ENCODE measurements around the gene PRR13. TPM values are rescaled to one million over a fixed set of nuclear protein-coding genes. Genes with fewer than 3 reads are reported as not detected.
A peak's percentile ranks its signal among the peaks of the same experiment; 100 is the strongest.
"Not testable (repeated sequence)": the region's sequence is repeated elsewhere in the genome, so short reads cannot be mapped to it uniquely, and the experiment has no call there.

The PRR13 gene
- total RNA-seq, 1 donor from 2014 or later, result 67.2 TPM

DNA sequence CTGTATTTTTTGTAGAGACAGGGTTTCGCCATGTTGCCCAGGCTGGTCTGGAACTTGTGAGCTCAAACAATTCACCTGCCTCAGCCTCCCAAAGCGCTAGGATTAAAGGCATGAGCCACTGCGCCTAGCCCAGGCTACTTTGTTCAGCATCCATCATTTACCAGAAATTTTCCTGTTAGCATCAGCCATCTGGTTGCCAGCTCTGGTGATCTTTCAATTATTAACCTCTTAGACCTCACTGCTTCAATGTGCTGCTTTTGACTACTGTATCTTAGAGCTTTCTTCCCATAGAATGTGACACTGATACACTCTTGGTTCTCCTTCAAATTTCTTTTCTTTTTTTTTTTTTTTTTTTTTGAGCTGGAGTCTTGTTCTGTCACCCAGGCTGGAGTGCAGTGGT lies 23.3 kb upstream of the PRR13 start:
- Mint-ChIP-seq H3K4me1 (peaks cover 45% of the 10 kb centered on the region), H3K9me3 (no peaks in the 10 kb centered on the region), H3K36me3 (peaks cover 6% of the 10 kb centered on the region), H3K27me3 (ENCODE audit: insufficient read depth, low read depth) (peaks cover 8% of the 10 kb centered on the region), H3K4me3 (no peak overlapping the region), H3K27ac (no peak overlapping the region)
- Histone ChIP-seq H3F3A (ENCODE audit: low read depth) (peaks cover 39% of the 10 kb centered on the region), H3K9me3 (ENCODE audit: low read depth) (no peaks in the 10 kb centered on the region), H4K20me1 (ENCODE audit: low read depth) (peaks cover 14% of the 10 kb centered on the region), H3K9ac (no peak overlapping the region), H3K27ac (no peak overlapping the region), H3K79me2 (ENCODE audit: low read depth) (no peaks in the 10 kb centered on the region), H3K27me3 (no peaks in the 10 kb centered on the region), H2AFZ (replicated peaks) (no peak overlapping the region), H3K4me2 (no peak overlapping the region), H3K4me1 (peaks cover 35% of the 10 kb centered on the region), H3K36me3 (no peaks in the 10 kb centered on the region), H3K4me3 (no peak overlapping the region)
- TF ChIP-seq EZH2 (IDR thresholded peaks at IDR 0.05), result no peak
- TF ChIP-seq, protein P1, sequence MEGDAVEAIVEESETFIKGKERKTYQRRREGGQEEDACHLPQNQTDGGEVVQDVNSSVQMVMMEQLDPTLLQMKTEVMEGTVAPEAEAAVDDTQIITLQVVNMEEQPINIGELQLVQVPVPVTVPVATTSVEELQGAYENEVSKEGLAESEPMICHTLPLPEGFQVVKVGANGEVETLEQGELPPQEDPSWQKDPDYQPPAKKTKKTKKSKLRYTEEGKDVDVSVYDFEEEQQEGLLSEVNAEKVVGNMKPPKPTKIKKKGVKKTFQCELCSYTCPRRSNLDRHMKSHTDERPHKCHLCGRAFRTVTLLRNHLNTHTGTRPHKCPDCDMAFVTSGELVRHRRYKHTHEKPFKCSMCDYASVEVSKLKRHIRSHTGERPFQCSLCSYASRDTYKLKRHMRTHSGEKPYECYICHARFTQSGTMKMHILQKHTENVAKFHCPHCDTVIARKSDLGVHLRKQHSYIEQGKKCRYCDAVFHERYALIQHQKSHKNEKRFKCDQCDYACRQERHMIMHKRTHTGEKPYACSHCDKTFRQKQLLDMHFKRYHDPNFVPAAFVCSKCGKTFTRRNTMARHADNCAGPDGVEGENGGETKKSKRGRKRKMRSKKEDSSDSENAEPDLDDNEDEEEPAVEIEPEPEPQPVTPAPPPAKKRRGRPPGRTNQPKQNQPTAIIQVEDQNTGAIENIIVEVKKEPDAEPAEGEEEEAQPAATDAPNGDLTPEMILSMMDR (IDR thresholded peaks at IDR 0.05), result no peak
- no peak for TF ChIP-seq EZH2phosphoT487 (IDR thresholded peaks at IDR 0.05)
- no peak for DNase-seq (ENCODE audit: low spot score)

DNA sequence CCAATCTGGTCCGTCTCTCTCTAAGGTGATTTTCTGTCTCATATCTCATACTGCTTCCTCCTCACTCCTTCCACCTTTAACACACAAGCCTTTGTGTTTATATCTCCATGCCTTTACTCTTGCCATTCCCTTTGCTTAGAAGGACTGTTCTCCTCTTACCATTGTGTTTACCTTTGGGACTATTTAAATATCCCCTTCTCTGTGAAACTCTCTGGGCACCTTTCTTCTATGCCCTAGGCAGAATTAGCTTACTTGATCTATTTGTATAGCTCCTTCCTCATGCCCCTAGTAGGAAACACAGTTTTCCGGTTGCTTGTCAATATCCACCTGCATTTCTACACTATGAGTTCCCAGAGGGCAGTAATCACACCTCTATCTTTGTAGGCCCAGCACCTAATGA lies 21.8 kb upstream of the PRR13 start:
- H3K27ac ChIP-seq, result no peak overlapping the region
- H3K9me3 ChIP-seq (ENCODE audit: low read depth), result no peaks in the 10 kb centered on the region
- peaks cover 10% of the 10 kb centered on the region for H3K27me3 Mint-ChIP-seq (ENCODE audit: insufficient read depth, low read depth)
- H3K4me1 Mint-ChIP-seq, result peaks cover 46% of the 10 kb centered on the region
- H2AFZ ChIP-seq (replicated peaks), result no peak overlapping the region
- H3K4me3 ChIP-seq, result no peak overlapping the region
- H3K9ac ChIP-seq, result no peak overlapping the region
- H3K79me2 ChIP-seq (ENCODE audit: low read depth), result no peaks in the 10 kb centered on the region
- H3K4me1 ChIP-seq, result peaks cover 34% of the 10 kb centered on the region
- no peaks in the 10 kb centered on the region for H3K9me3 Mint-ChIP-seq
- no peak overlapping the region for H3K4me2 ChIP-seq
- no peaks in the 10 kb centered on the region for H3K36me3 Mint-ChIP-seq
- TF ChIP-seq EZH2phosphoT487 (IDR thresholded peaks at IDR 0.05) (no peak), EZH2 (IDR thresholded peaks at IDR 0.05) (no peak)
- TF ChIP-seq, protein P1 (IDR thresholded peaks at IDR 0.05), result no peak
- no peak for DNase-seq (ENCODE audit: low spot score)
- H3K36me3 ChIP-seq, result no peaks in the 10 kb centered on the region
- no peak overlapping the region for H3K4me3 Mint-ChIP-seq
- peaks cover 24% of the 10 kb centered on the region for H3F3A ChIP-seq (ENCODE audit: low read depth)
- no peaks in the 10 kb centered on the region for H3K27me3 ChIP-seq
- H3K27ac Mint-ChIP-seq, result no peak overlapping the region
- H4K20me1 ChIP-seq (ENCODE audit: low read depth), result peaks cover 11% of the 10 kb centered on the region

DNA sequence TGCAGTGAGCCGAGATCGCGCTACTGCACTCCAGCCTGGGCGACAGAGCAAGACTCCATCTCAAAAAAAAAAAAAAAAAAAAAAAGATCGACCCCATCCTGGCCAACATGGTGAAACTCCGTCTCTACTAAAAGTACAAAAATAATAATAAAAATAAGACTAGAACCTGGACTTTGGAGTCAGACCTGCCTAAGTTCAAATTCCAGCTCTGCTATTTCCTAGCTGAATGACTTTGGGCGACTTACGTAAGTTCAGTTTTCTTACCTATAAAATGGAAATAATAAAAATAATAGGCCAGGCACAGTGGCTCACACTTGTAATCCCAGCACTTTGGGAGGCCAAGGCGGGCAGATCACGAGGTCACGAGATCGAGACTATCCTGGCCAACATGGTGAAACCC lies 19.3 kb upstream of the PRR13 start:
- H3K27me3 ChIP-seq; H3K36me3 ChIP-seq; DNase-seq (ENCODE audit: low spot score); H4K20me1 ChIP-seq (ENCODE audit: low read depth); H3K4me3 Mint-ChIP-seq; H3K9me3 ChIP-seq (ENCODE audit: low read depth); H3K27ac Mint-ChIP-seq; H3K79me2 ChIP-seq (ENCODE audit: low read depth); H3K36me3 Mint-ChIP-seq; H3K27ac ChIP-seq; H2AFZ ChIP-seq (replicated peaks); H3K4me3 ChIP-seq; H3F3A ChIP-seq (ENCODE audit: low read depth); H3K9ac ChIP-seq; H3K4me2 ChIP-seq; H3K9me3 Mint-ChIP-seq: not testable (repeated sequence)
- H3K4me1 Mint-ChIP-seq, result peaks cover 42% of the 10 kb centered on the region
- peaks cover 22% of the 10 kb centered on the region for H3K4me1 ChIP-seq
- peaks cover 12% of the 10 kb centered on the region for H3K27me3 Mint-ChIP-seq (ENCODE audit: insufficient read depth, low read depth)

DNA sequence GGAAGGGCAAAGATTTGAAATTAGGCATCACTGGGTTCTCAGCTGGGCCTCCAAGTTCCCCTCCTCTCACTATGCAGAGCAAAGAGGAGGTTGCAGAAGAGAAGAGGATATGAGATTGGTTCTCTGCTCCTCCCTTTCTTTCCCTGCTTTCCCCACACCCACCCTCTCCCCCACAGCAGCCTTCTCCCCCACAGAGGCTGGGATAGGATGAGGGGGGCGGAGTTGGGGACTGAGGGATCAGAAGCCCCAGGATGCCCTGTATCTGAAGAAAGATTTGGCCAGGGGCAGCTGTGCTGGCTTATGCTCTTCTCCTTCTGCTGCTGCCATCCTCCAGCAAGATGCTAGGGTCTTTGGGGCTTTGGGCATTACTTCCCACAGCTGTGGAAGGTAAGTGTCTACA lies 17.9 kb upstream of the PRR13 start, which contains the start of gene AMHR2:
TSS of gene AMHR2 (plus strand) at position 259 of the 400 bp plus-strand sequence. CDS start at position 339, 80 bp downstream.
- Histone ChIP-seq H3F3A (ENCODE audit: low read depth) (peaks cover 3% of the 10 kb centered on the region), H3K4me2 (peak within 1 kb of the TSS; percentile 52), H3K36me3 (no peaks in the 10 kb centered on the region), H3K79me2 (ENCODE audit: low read depth) (no peaks in the 10 kb centered on the region), H3K4me1 (peaks cover 22% of the 10 kb centered on the region), H3K9me3 (ENCODE audit: low read depth) (no peaks in the 10 kb centered on the region), H2AFZ (replicated peaks) (peak within 1 kb of the TSS; percentile 67), H4K20me1 (ENCODE audit: low read depth) (no peaks in the 10 kb centered on the region), H3K9ac (no peak within 1 kb of the TSS), H3K4me3 (no peak within 1 kb of the TSS), H3K27ac (no peak within 1 kb of the TSS), H3K27me3 (no peaks in the 10 kb centered on the region)
- peak within 1 kb of the TSS; percentile 44 for H3K4me3 Mint-ChIP-seq
- H3K36me3 Mint-ChIP-seq, result no peaks in the 10 kb centered on the region
- no peaks in the 10 kb centered on the region for H3K9me3 Mint-ChIP-seq
- H3K4me1 Mint-ChIP-seq, result peaks cover 46% of the 10 kb centered on the region
- peaks cover 12% of the 10 kb centered on the region for H3K27me3 Mint-ChIP-seq (ENCODE audit: insufficient read depth, low read depth)
- TF ChIP-seq, protein P1 (IDR thresholded peaks at IDR 0.05), result no peak
- TF ChIP-seq EZH2 (IDR thresholded peaks at IDR 0.05) (no peak), EZH2phosphoT487 (IDR thresholded peaks at IDR 0.05) (no peak)
- DNase-seq (ENCODE audit: low spot score), result peak; percentile 8
- H3K27ac Mint-ChIP-seq, result peak within 1 kb of the TSS; percentile 82

Measured in neural progenitor cell (in vitro differentiated cells).